Type B pancreatic cell (in vitro differentiated cells): ENCODE results near the gene SLC10A7. TPM values are rescaled to one million over a fixed set of nuclear protein-coding genes. Genes with fewer than 3 reads are reported as not detected.
A peak's percentile ranks its signal among the peaks of the same experiment; 100 is the strongest.
"Not testable (repeated sequence)": the region's sequence is repeated elsewhere in the genome, so short reads cannot be mapped to it uniquely, and the experiment has no call there.

Source experiments
- DNase-seq: peaks from one replicate; pipeline ENCODE4 v3.0.0; 2021; ENCODE audit warnings: mixed read lengths; ENCODE audit not compliant: unreplicated experiment; ENCODE audit errors: extremely low spot score
- H3K27ac Mint-ChIP-seq: 2 replicates; pipeline ENCODE4 v1.8.0; 2021; ENCODE audit warnings: mild to moderate bottlenecking, mixed read lengths
- H3K27me3 Mint-ChIP-seq: 2 replicates; pipeline ENCODE4 v1.8.0; 2021; ENCODE audit warnings: mixed read lengths
- H3K36me3 Mint-ChIP-seq: 2 replicates; pipeline ENCODE4 v1.8.0; 2021; ENCODE audit warnings: mixed read lengths
- H3K4me1 Mint-ChIP-seq: one replicate; pipeline ENCODE4 v1.8.0; 2021; ENCODE audit warnings: mixed read lengths; ENCODE audit not compliant: unreplicated experiment
- H3K4me3 Mint-ChIP-seq: 2 replicates; pipeline ENCODE4 v1.8.0; 2021; ENCODE audit warnings: mild to moderate bottlenecking, mixed read lengths
- H3K9me3 Mint-ChIP-seq: 2 replicates; pipeline ENCODE4 v1.8.0; 2021; ENCODE audit warnings: mixed read lengths
- total RNA-seq: library from RNA; stranded (reverse); gene quantifications from 2 replicates; pipeline ENCODE4 v1.2.1, GENCODE V29; 2021; ENCODE audit warnings: low replicate concordance
- TF ChIP-seq, protein P1 (sequence below): fragments of 200-600 bp; sonication (generic); conservative IDR thresholded peaks from 2 replicates; pipeline ENCODE4 v1.5.0; 2021; ENCODE audit warnings: antibody characterized with exemption, mild to moderate bottlenecking

The SLC10A7 gene
- total RNA-seq, 1 donor from 2014 or later: 16.1 TPM

DNA sequence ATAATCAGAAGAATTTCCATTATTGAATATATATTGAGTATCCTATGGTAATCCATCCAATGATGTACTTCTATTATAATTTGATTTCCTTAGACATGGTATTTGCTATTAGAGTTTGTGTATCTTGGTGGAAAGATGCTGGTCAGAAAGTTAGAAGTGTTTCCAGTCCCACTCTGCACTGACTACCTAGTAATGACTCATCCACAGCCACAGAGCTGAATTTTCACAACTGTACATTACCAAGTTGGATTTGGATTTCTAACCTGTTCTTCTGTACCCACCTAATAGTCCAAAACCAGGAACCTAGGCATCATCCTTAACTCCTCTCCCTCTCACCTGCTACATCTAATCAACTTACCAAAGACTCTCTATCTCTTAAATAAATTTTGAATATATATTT, 162.0 kb downstream of the SLC10A7 start:
- no peaks in the 10 kb centered on the region for H3K36me3 Mint-ChIP-seq
- TF ChIP-seq, protein P1, sequence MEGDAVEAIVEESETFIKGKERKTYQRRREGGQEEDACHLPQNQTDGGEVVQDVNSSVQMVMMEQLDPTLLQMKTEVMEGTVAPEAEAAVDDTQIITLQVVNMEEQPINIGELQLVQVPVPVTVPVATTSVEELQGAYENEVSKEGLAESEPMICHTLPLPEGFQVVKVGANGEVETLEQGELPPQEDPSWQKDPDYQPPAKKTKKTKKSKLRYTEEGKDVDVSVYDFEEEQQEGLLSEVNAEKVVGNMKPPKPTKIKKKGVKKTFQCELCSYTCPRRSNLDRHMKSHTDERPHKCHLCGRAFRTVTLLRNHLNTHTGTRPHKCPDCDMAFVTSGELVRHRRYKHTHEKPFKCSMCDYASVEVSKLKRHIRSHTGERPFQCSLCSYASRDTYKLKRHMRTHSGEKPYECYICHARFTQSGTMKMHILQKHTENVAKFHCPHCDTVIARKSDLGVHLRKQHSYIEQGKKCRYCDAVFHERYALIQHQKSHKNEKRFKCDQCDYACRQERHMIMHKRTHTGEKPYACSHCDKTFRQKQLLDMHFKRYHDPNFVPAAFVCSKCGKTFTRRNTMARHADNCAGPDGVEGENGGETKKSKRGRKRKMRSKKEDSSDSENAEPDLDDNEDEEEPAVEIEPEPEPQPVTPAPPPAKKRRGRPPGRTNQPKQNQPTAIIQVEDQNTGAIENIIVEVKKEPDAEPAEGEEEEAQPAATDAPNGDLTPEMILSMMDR: no peak
- H3K27me3 Mint-ChIP-seq: no peaks in the 10 kb centered on the region
- no peak for DNase-seq
- no peak overlapping the region for H3K4me3 Mint-ChIP-seq
- no peak overlapping the region for H3K27ac Mint-ChIP-seq
- peaks cover 14% of the 10 kb centered on the region for H3K9me3 Mint-ChIP-seq
- H3K4me1 Mint-ChIP-seq: no peaks in the 10 kb centered on the region

DNA sequence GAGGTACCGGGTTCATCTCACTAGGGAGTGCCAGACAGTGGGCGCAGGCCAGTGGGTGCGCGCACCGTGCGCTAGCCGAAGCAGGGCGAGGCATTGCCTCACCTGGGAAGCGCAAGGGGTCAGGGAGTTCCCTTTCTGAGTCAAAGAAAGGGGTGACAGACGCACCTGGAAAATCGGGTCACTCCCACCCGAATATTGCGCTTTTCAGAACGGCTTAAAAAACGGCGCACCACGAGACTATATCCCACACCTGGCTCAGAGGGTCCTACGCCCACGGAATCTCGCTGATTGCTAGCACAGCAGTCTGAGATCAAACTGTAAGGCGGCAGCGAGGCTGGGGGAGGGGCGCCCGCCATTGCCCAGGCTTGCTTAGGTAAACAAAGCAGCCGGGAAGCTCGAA, 171.6 kb downstream of the SLC10A7 start:
- peak overlapping the region; percentile 69 for H3K4me3 Mint-ChIP-seq
- H3K9me3 Mint-ChIP-seq, DNase-seq, H3K36me3 Mint-ChIP-seq, H3K27ac Mint-ChIP-seq, H3K27me3 Mint-ChIP-seq, H3K4me1 Mint-ChIP-seq: not testable (repeated sequence)

DNA sequence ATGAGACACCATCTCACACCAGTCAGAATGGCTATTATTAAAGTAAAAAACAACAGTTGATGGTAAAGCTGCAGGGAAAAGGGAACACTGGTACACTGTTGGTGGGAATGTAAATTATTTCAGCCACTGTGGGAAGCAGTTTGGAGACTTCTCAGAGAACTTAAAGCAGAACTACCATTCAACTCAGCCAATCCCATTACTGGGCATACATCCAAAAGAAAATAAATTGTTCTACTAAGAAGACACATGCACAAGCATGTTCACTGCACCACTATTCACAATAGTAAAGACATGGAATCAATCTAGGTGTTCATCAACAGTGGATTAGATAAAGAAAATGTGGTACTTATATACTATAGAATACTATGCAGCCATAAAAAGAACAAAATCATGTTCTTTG, 172.4 kb downstream of the SLC10A7 start:
- DNase-seq: no peak
- H3K9me3 Mint-ChIP-seq: no peaks in the 10 kb centered on the region
- H3K4me3 Mint-ChIP-seq: peak overlapping the region; percentile 73
- H3K27ac Mint-ChIP-seq: no peak overlapping the region
- TF ChIP-seq, protein P1: no peak
- no peaks in the 10 kb centered on the region for H3K4me1 Mint-ChIP-seq
- no peaks in the 10 kb centered on the region for H3K36me3 Mint-ChIP-seq
- H3K27me3 Mint-ChIP-seq: no peaks in the 10 kb centered on the region

DNA sequence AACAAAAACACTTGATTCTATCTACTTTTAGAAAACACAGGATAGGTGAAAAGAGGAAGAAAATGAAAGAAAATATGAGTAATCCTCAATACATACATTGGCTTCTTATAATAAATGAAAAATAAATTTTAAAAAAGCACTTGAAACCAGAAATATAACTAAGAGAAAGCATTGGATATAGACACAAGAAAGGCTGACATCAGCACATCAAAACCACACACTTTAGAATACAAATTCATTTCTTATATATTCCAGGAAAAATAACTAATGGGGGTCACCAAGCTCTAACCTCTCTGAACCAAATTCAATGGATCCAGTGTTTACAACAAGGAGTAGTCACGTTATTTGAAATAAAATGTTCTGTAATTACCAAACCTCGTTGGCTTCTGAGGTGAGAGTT, 173.9 kb downstream of the SLC10A7 start:
- Mint-ChIP-seq H3K36me3 (no peaks in the 10 kb centered on the region), H3K27ac (no peak overlapping the region), H3K4me3 (no peak overlapping the region), H3K27me3 (no peaks in the 10 kb centered on the region), H3K4me1 (peaks cover 5% of the 10 kb centered on the region), H3K9me3 (no peaks in the 10 kb centered on the region)
- no peak for DNase-seq
- TF ChIP-seq, protein P1: no peak

DNA sequence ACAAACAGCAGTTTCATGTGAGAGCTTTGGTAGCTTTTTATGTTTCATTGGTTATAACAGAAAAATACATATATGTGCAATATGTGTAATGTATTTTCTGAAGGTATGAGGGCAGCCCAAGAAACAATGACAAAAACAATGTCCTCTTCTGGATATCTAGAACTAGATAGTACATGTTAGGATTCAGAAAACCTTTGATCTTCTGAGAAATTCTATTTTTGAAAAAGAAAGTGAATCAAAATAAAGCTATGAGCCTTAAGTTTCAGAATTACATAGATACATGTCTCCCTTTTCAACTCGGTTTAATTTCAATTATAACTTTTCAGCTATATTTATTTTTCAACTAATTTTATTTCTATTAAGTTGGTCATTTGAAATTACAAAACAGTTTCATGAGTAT, 175.5 kb downstream of the SLC10A7 start:
- no peak overlapping the region for H3K4me3 Mint-ChIP-seq
- no peaks in the 10 kb centered on the region for H3K36me3 Mint-ChIP-seq
- peaks cover 5% of the 10 kb centered on the region for H3K4me1 Mint-ChIP-seq
- H3K9me3 Mint-ChIP-seq: no peaks in the 10 kb centered on the region
- TF ChIP-seq, protein P1: no peak
- DNase-seq: no peak
- H3K27me3 Mint-ChIP-seq: no peaks in the 10 kb centered on the region
- no peak overlapping the region for H3K27ac Mint-ChIP-seq

DNA sequence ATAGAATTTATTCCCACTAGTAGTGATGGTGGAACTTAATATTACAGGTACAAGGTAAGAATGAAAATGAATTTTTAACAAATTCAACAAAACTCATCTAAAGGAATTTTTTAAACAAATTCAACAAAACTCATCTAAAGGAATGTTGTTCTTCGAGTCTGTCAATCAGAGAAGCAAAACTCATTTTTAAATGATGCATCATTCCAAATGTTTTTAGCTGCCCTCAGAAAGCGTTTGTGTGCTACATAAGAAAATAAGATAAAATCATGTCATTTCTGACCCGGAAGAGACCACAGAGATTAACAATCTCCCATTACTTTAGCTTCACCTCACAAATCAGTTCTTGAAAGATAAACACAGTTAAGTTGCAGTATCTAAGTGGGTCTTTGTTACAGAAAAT, 178.0 kb downstream of the SLC10A7 start:
- no peak overlapping the region for H3K27ac Mint-ChIP-seq
- H3K4me1 Mint-ChIP-seq: peaks cover 5% of the 10 kb centered on the region
- peak overlapping the region; percentile 4 for H3K4me3 Mint-ChIP-seq
- no peaks in the 10 kb centered on the region for H3K9me3 Mint-ChIP-seq
- TF ChIP-seq, protein P1: no peak
- no peak for DNase-seq
- H3K36me3 Mint-ChIP-seq: no peaks in the 10 kb centered on the region
- H3K27me3 Mint-ChIP-seq: peaks cover under 1% of the 10 kb centered on the region
